Fibroblast of the aortic adventitia (primary cell): ENCODE measurements around the gene CCR6. TPM values are rescaled to one million over a fixed set of nuclear protein-coding genes. Genes with fewer than 3 reads are reported as not detected.

Experiments used
- DNase-seq: peaks from one replicate; pipeline ENCODE4 v3.0.0-alpha.2; 2010; ENCODE audit warnings: low read depth
- H3K4me3 ChIP-seq: 2 replicates; pipeline ENCODE4 v1.5.1; 2011; ENCODE audit warnings: low read depth, mild to moderate bottlenecking, control low read depth, low read length, moderate library complexity
- CTCF ChIP-seq: IDR thresholded peaks from 2 replicates; pipeline ENCODE4 v1.5.1; 2011; ENCODE audit warnings: mild to moderate bottlenecking, low read length, control low read depth, inconsistent platforms; ENCODE audit not compliant: insufficient read depth
- total RNA-seq: library from RNA; depleted of rRNA; stranded (reverse); fragments of >200 nt; gene quantifications from 2 replicates; pipeline ENCODE4 v1.2.3, GENCODE V29; 2012; ENCODE audit warnings: low replicate concordance

The CCR6 gene
- total RNA-seq, 1 donor: not detected

DNA sequence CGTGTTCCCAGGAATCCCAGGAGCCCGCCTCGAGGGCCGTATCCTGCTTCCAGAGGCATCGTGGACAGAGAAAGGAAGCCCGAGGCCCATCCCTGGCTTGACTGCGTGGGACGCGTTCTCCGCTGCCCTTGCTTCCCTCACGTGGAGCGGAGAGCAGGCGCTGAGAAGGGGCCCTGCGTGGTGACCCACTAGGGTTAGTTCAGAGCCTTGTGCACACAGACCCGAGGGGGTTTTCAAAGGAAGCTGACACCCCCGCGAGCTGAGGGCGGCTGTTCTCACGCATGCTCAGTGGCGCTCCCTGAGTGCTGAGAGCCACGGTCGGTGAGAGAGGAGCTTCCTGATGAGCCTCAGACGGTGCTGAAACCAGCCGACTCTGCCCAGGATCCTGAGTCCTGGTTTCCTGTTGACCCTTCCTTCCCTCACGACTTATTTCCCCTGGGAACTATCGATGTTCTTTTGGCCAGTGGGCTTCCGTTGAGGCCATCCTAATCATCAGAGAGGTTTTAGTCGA lies 28.9 kb upstream of the CCR6 start:
- no peak for DNase-seq
- no peak for TF ChIP-seq CTCF
- H3K4me3 ChIP-seq: no peak overlapping the region

GRCh38 chr6:167094436-167094819 lies 28.5 kb upstream of the CCR6 start:
- H3K4me3 ChIP-seq: no peak overlapping the region
- no peak for TF ChIP-seq CTCF
- DNase-seq: peak; percentile 39

GRCh38 chr6:167094820-167095637 lies 27.9 kb upstream of the CCR6 start:
- no peak for TF ChIP-seq CTCF
- H3K4me3 ChIP-seq: no peak overlapping the region
- DNase-seq: no peak

DNA sequence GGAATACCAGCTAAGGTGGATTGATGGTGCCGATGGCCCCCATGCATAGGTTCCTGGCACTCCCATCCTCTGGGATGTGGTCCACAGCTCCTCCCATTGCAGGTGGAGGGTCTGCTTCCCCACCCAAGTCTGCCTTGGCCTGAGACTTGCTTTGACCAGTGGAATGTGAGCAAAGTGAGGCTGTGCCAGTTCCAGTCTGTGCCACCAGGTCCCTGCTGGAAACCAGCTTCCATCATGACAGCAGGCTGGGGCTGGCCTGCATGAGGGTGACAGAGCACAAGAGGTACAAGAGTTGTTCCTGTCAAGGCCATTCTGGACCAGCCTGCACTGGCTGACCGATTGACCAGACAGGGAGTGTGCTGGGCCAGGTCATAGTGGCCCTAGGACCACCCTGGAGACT lies 27.0 kb upstream of the CCR6 start:
- TF ChIP-seq CTCF: no peak
- DNase-seq: no peak
- H3K4me3 ChIP-seq: no peak overlapping the region

- H3K4me3 ChIP-seq: no peak overlapping the region
- no peak for TF ChIP-seq CTCF
- no peak for DNase-seq
Measured at GRCh38 chr6:167096991-167097390, 25.9 kb upstream of the CCR6 start.

GRCh38 chr6:167097770-167098169 lies 25.1 kb upstream of the CCR6 start:
- no peak for DNase-seq
- TF ChIP-seq CTCF: no peak
- H3K4me3 ChIP-seq: no peak overlapping the region

- H3K4me3 ChIP-seq: no peak overlapping the region
- DNase-seq: no peak
Measured at GRCh38 chr6:167098825-167099225, 24.1 kb upstream of the CCR6 start.

More at GRCh38 chr6:167098825-167099225, 24.1 kb upstream of the CCR6 start:
- no peak for TF ChIP-seq CTCF
